ENCODE results near the gene DPM2.
A peak's percentile ranks its signal among the peaks of the same experiment; 100 is the strongest.

DPM2 gene

GRCh38 chr9:127937388-127938297 is at the start of gene DPM2:
DPM2 (minus strand) TSS chr9:127937854; CDS start chr9:127937820, 34 bp downstream.
- peak; percentile 96 for DNase-seq

- DNase-seq = no peak
These were observed 49.5 kb upstream of the DPM2 start for GRCh38 chr9:127987103-127987614.

- DNase-seq = no peak
These were observed 47.4 kb upstream of the DPM2 start for GRCh38 chr9:127985011-127985410.

- DNase-seq = no peak
These were observed 46.2 kb upstream of the DPM2 start for GRCh38 chr9:127983847-127984289.

GRCh38 chr9:127982912-127983311 is 45.3 kb upstream of the DPM2 start:
- peak; percentile 30 for DNase-seq

- no peak for DNase-seq
These were observed 44.0 kb upstream of the DPM2 start for GRCh38 chr9:127981559-127982121.

- DNase-seq = peak; percentile 95
These were observed 43.3 kb upstream of the DPM2 start, which contains the start of gene EEIG1 for GRCh38 chr9:127980706-127981558. EEIG1 (minus strand) TSS chr9:127980989; CDS start chr9:127980137, 852 bp downstream.

GRCh38 chr9:127980060-127980705 is 42.5 kb upstream of the DPM2 start:
- DNase-seq = peak; percentile 25

GRCh38 chr9:127979333-127980059 is 41.8 kb upstream of the DPM2 start:
- DNase-seq = peak; percentile 46

GRCh38 chr9:127979015-127979332 is 41.3 kb upstream of the DPM2 start:
- DNase-seq = no peak

GRCh38 chr9:127977884-127978647 is 40.4 kb upstream of the DPM2 start:
- peak; percentile 44 for DNase-seq

GRCh38 chr9:127977009-127977883 is 39.6 kb upstream of the DPM2 start:
- DNase-seq = no peak

GRCh38 chr9:127976498-127976897 is 38.8 kb upstream of the DPM2 start:
- no peak for DNase-seq

- DNase-seq = no peak
These were observed 38.0 kb upstream of the DPM2 start for GRCh38 chr9:127975376-127976315.

GRCh38 chr9:127974769-127975261 is 37.2 kb upstream of the DPM2 start:
- no peak for DNase-seq

GRCh38 chr9:127974001-127974768 is 36.5 kb upstream of the DPM2 start:
- DNase-seq = no peak

- no peak for DNase-seq
These were observed 35.7 kb upstream of the DPM2 start for GRCh38 chr9:127973169-127974000.

Measured in hematopoietic multipotent progenitor cell treated with erythropoietin and hydrocortisone succinate and interleukin-3 and kit ligand, for 6 days (in vitro differentiated cells).